Fibroblast of mammary gland (primary cell): ENCODE results near the gene SCML2.

Source experiments
- DNase-seq: peaks from one replicate; pipeline ENCODE4 v3.0.0-alpha.2; 2010; ENCODE audit warnings: low read depth
- H3K4me3 ChIP-seq: 2 replicates; pipeline ENCODE4 v1.5.1; 2011; ENCODE audit warnings: low read depth, mild to moderate bottlenecking, low read length, moderate library complexity; ENCODE audit not compliant: control insufficient read depth
- CTCF ChIP-seq: conservative IDR thresholded peaks from 2 replicates; pipeline ENCODE4 v1.5.1; 2011; ENCODE audit warnings: low read depth, low read length, inconsistent platforms; ENCODE audit not compliant: control insufficient read depth, insufficient read depth

SCML2 gene

GRCh38 chrX:18220786-18221185, 133.7 kb downstream of the SCML2 start, which contains the start of gene BEND2:
TSS of gene BEND2 (minus strand) at chrX:18220886. CDS start at chrX:18220750, 136 bp downstream.
- no peak for TF ChIP-seq CTCF
- H3K4me3 ChIP-seq = no peak within 1 kb of the TSS
- no peak for DNase-seq

- TF ChIP-seq CTCF = peak; percentile 18
- no peak overlapping the region for H3K4me3 ChIP-seq
- peak; percentile 25 for DNase-seq
Observed at GRCh38 chrX:18210470-18210869, 144.0 kb downstream of the SCML2 start.

- TF ChIP-seq CTCF = no peak
- DNase-seq = no peak
- H3K4me3 ChIP-seq = no peak overlapping the region
Observed at GRCh38 chrX:18206657-18207056, 147.8 kb downstream of the SCML2 start.

GRCh38 chrX:18203631-18204030, 150.9 kb downstream of the SCML2 start:
- no peak for DNase-seq
- no peak for TF ChIP-seq CTCF
- no peak overlapping the region for H3K4me3 ChIP-seq

GRCh38 chrX:18194688-18195087, 159.8 kb downstream of the SCML2 start:
- DNase-seq = no peak
- TF ChIP-seq CTCF = no peak
- H3K4me3 ChIP-seq = no peak overlapping the region
